ENCODE results near the gene BCL2L2.

BCL2L2 gene

DNA sequence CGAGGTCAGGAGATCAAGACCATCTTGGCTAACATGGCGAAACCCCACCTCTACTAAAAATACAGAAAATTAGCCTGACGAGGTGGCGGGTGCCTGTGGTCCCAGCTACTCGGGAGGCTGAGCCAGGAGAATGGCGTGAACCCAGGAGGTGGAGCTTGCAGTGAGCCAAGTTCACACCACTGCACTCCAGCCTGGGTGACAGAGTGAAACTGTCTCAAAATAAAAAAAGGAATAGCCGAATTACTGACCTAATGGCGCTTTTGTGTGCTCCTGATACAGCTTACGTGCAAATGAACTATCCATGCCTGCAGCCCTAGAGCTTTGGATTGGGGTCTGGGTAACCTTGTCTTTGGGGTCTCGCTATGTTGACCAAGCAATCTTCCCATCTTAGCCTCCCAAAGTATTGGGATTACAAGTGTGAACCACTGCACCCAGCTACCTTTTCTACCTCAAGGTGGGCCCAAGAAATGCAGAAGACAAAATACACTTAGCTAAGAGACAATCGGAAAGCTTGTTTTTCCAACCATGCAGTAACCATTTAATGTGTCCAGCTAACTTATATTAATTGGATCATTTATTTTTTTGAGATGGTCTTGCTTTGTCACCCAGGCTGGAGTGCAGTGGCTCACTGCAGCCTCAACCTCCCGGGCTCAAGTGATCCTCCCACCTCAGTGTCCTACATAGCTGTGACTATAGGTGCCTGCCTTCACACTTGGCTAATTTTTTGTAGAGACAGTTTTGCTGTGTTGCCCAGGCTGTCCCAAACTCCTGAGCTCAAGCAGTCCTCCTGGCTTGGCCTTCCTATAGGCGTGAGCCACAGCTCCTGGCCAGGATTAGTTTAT, 20.1 kb downstream of the BCL2L2 start:
- no peak for DNase-seq (ENCODE audit: low read depth in 1 of 2, low spot score in 1 of 2)
- TF ChIP-seq SPI1 (IDR thresholded peaks at IDR 0.05; ENCODE audit: borderline replicate concordance, low read depth) (no peak), POLR2AphosphoS5 (IDR thresholded peaks at IDR 0.05; ENCODE audit: low read depth) (peak; percentile 58; the same call in 1 of the 2 replicates)
- Histone ChIP-seq H3K4me3 (replicated peaks; ENCODE audit: insufficient read depth, low read length) (no peak overlapping the region), H3K27ac (replicated peaks) (no peak overlapping the region), H3K27me3 (ENCODE audit: insufficient read depth, poor library complexity, severe bottlenecking) (no peaks in the 10 kb centered on the region)

DNA sequence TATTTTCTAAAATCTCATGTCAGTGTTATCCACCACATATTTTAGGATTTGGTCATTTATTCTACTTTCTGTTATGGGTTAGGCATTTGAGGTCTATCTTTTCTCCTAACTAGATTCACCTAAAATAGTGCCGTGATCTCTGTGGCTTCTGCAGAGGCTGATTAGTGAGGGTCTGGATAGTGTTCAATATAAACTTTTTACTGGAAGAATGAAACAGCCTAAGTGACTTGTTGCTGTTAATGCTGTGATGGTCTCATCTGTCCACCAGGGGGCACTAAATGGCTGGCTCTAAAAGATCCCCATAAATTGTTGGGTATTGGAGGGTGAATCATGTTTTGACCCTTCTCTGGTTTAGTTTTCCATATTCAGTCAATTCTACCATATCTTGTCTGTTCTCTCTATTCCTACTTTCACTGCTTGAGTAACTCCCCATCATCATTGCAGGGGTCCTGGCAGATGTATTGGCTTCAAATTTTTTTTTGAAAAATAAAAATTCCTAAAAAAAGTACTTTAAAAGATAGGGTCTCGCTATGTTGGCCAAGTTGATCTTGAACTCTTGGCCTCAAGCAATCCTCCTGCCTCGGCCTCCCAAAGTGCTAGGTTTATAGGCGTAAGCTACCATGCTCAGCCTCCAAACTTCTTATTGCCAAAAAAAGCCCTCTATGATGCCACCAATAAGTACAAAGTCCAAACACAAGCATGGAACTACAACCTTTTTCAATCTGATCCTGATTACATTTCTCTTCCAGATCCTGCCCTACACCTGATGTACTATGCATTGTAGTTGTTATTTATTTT, 21.5 kb downstream of the BCL2L2 start:
- TF ChIP-seq, protein P1, sequence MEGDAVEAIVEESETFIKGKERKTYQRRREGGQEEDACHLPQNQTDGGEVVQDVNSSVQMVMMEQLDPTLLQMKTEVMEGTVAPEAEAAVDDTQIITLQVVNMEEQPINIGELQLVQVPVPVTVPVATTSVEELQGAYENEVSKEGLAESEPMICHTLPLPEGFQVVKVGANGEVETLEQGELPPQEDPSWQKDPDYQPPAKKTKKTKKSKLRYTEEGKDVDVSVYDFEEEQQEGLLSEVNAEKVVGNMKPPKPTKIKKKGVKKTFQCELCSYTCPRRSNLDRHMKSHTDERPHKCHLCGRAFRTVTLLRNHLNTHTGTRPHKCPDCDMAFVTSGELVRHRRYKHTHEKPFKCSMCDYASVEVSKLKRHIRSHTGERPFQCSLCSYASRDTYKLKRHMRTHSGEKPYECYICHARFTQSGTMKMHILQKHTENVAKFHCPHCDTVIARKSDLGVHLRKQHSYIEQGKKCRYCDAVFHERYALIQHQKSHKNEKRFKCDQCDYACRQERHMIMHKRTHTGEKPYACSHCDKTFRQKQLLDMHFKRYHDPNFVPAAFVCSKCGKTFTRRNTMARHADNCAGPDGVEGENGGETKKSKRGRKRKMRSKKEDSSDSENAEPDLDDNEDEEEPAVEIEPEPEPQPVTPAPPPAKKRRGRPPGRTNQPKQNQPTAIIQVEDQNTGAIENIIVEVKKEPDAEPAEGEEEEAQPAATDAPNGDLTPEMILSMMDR (IDR thresholded peaks at IDR 0.05; ENCODE audit: insufficient read depth, low read length), result peak; percentile 94
- TF ChIP-seq POLR2AphosphoS5 (IDR thresholded peaks at IDR 0.05; ENCODE audit: low read depth), result no peak
- no peak for TF ChIP-seq SPI1 (IDR thresholded peaks at IDR 0.05; ENCODE audit: borderline replicate concordance, low read depth)
- peak in 1 of 2 experiments; percentile 72 for DNase-seq (ENCODE audit: low read depth in 1 of 2, low spot score in 1 of 2)

DNA sequence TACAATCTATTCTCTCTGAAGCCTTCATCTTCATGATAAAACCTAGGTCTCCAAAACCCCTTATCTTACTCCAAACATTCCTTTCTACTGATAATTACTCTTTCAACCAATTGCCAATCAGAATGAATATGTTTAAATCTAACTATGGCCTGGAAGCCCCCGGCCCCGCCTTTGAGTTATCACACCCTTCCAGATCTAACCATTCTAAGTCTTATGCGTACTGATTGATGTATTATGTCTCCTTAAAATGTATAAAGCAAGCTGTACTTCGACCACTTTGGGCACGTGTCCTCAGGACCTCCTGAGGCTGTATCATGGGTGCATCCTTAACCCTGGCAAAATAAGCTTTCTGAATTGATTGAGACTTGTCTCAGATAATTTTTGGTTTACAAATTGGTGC, 29.0 kb downstream of the BCL2L2 start:
- H3K4me3 ChIP-seq (replicated peaks; ENCODE audit: insufficient read depth, low read length), result no peak overlapping the region

More for the DNA sequence above, 21.5 kb downstream of the BCL2L2 start:
- Histone ChIP-seq H3K27ac (replicated peaks) (no peak overlapping the region), H3K27me3 (ENCODE audit: insufficient read depth, poor library complexity, severe bottlenecking) (no peaks in the 10 kb centered on the region), H3K4me3 (replicated peaks; ENCODE audit: insufficient read depth, low read length) (no peak overlapping the region)

DNA sequence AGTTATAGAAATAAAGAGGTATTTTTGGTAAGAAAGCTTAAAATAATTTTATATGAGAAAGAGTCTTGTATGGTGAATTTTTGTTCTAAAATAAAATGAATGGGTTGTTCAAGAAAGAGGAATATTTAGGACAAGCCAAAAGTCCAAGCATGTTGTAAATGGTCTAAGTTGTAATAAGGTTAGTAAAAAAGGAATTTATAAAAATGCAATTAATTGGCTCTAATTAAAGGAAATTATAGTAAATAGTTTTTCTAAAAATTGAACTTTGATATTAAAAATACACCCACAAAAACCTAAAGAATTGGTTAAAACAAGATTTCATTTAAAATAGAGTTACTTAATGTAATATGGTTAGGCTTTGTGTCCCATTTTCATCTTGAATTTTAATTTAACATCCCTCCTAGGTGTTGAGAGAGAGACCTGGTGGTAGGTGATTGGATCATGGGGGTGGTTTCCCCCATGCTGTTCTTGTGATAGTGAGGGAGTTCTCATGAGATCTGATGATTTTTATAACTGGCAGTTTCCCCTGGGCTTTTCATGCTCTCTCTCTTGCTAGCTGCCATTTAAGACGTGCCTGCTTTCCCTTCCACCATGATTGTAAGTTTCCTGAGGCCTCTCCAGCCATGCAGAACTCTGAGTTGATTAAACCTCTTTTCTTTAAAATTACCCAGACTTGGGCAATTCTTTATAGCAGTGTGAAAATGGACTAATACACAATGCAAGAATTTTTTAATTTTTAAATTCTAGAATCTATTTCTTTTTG, 33.1 kb downstream of the BCL2L2 start:
- DNase-seq (ENCODE audit: low read depth in 1 of 2, low spot score in 1 of 2), result no peak
- TF ChIP-seq POLR2AphosphoS5 (IDR thresholded peaks at IDR 0.05; ENCODE audit: low read depth) (no peak), GABPA (IDR thresholded peaks at IDR 0.05; ENCODE audit: low read depth) (no peak), SPI1 (IDR thresholded peaks at IDR 0.05; ENCODE audit: borderline replicate concordance, low read depth) (no peak)
- TF ChIP-seq, protein P1 (IDR thresholded peaks at IDR 0.05; ENCODE audit: insufficient read depth, low read length), result no peak
- TF ChIP-seq, protein P2, sequence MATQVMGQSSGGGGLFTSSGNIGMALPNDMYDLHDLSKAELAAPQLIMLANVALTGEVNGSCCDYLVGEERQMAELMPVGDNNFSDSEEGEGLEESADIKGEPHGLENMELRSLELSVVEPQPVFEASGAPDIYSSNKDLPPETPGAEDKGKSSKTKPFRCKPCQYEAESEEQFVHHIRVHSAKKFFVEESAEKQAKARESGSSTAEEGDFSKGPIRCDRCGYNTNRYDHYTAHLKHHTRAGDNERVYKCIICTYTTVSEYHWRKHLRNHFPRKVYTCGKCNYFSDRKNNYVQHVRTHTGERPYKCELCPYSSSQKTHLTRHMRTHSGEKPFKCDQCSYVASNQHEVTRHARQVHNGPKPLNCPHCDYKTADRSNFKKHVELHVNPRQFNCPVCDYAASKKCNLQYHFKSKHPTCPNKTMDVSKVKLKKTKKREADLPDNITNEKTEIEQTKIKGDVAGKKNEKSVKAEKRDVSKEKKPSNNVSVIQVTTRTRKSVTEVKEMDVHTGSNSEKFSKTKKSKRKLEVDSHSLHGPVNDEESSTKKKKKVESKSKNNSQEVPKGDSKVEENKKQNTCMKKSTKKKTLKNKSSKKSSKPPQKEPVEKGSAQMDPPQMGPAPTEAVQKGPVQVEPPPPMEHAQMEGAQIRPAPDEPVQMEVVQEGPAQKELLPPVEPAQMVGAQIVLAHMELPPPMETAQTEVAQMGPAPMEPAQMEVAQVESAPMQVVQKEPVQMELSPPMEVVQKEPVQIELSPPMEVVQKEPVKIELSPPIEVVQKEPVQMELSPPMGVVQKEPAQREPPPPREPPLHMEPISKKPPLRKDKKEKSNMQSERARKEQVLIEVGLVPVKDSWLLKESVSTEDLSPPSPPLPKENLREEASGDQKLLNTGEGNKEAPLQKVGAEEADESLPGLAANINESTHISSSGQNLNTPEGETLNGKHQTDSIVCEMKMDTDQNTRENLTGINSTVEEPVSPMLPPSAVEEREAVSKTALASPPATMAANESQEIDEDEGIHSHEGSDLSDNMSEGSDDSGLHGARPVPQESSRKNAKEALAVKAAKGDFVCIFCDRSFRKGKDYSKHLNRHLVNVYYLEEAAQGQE (IDR thresholded peaks at IDR 0.05; ENCODE audit: insufficient replicate concordance, low read depth), result no peak
- H3K27ac ChIP-seq (replicated peaks), result no peak overlapping the region
- no peaks in the 10 kb centered on the region for H3K27me3 ChIP-seq (ENCODE audit: insufficient read depth, poor library complexity, severe bottlenecking)
- H3K4me3 ChIP-seq (replicated peaks; ENCODE audit: insufficient read depth, low read length), result no peak overlapping the region

More for the DNA sequence above, 29.0 kb downstream of the BCL2L2 start:
- Histone ChIP-seq H3K27me3 (ENCODE audit: insufficient read depth, poor library complexity, severe bottlenecking) (no peaks in the 10 kb centered on the region), H3K27ac (replicated peaks) (no peak overlapping the region)
- TF ChIP-seq, protein P1 (IDR thresholded peaks at IDR 0.05; ENCODE audit: insufficient read depth, low read length), result no peak
- TF ChIP-seq POLR2AphosphoS5 (IDR thresholded peaks at IDR 0.05; ENCODE audit: low read depth), result no peak
- TF ChIP-seq, protein P2 (IDR thresholded peaks at IDR 0.05; ENCODE audit: insufficient replicate concordance, low read depth), result no peak
- no peak for TF ChIP-seq GABPA (IDR thresholded peaks at IDR 0.05; ENCODE audit: low read depth)
- no peak for TF ChIP-seq SPI1 (IDR thresholded peaks at IDR 0.05; ENCODE audit: borderline replicate concordance, low read depth)
- no peak for DNase-seq (ENCODE audit: low read depth in 1 of 2, low spot score in 1 of 2)
